OCI-M2 (cell line): Measurements from ENCODE around the gene GNS.
"Not testable (repeated sequence)": the region's sequence is repeated elsewhere in the genome, so short reads cannot be mapped to it uniquely, and the experiment has no call there.

Source experiments
- DNase-seq: peaks from one replicate; lab custom pipeline; 2025; ENCODE audit not compliant: unreplicated experiment; lab: John Stamatoyannopoulos, UW

GNS gene

GRCh38 chr12:64699504-64700115 lies 59.6 kb downstream of the GNS start:
- DNase-seq: no peak

GRCh38 chr12:64696080-64696741 lies 63.0 kb downstream of the GNS start:
- no peak for DNase-seq

GRCh38 chr12:64695550-64695949 lies 63.7 kb downstream of the GNS start:
- DNase-seq: no peak

GRCh38 chr12:64694130-64695040 lies 64.8 kb downstream of the GNS start:
- no peak for DNase-seq

GRCh38 chr12:64691795-64692583 lies 67.2 kb downstream of the GNS start:
- no peak for DNase-seq

GRCh38 chr12:64691227-64691794 lies 67.9 kb downstream of the GNS start:
- DNase-seq: no peak

- DNase-seq: not testable (repeated sequence)
Observed at GRCh38 chr12:64690236-64690635, 69.0 kb downstream of the GNS start.

- DNase-seq: no peak
Observed at GRCh38 chr12:64688715-64689114, 70.5 kb downstream of the GNS start.

- DNase-seq: no peak
Observed at GRCh38 chr12:64688219-64688618, 71.0 kb downstream of the GNS start.

GRCh38 chr12:64687816-64688215 lies 71.4 kb downstream of the GNS start:
- DNase-seq: no peak

GRCh38 chr12:64685605-64686004 lies 73.6 kb downstream of the GNS start:
- no peak for DNase-seq

- no peak for DNase-seq
Observed at GRCh38 chr12:64685050-64685449, 74.2 kb downstream of the GNS start.

- no peak for DNase-seq
Observed at GRCh38 chr12:64683816-64684543, 75.2 kb downstream of the GNS start.

- DNase-seq: no peak
Observed at GRCh38 chr12:64682572-64683277, 76.5 kb downstream of the GNS start.

- no peak for DNase-seq
Observed at GRCh38 chr12:64681200-64682052, 77.8 kb downstream of the GNS start.

GRCh38 chr12:64680235-64680634 lies 79.0 kb downstream of the GNS start:
- DNase-seq: no peak

GRCh38 chr12:64679487-64680001 lies 79.7 kb downstream of the GNS start:
- no peak for DNase-seq

GRCh38 chr12:64678835-64679234 lies 80.4 kb downstream of the GNS start:
- no peak for DNase-seq
